Ascending aorta (tissue), 2 donors: ENCODE data around the gene SACM1L. TPM values are rescaled to one million over a fixed set of nuclear protein-coding genes. Genes with fewer than 3 reads are reported as not detected.
A peak's percentile ranks its signal among the peaks of the same experiment; 100 is the strongest.

ENCODE experiments used
- DNase-seq, 2 donors: peaks; one replicate each; pipeline ENCODE4 v3.0.0-alpha.2; 2019; ENCODE audit warnings: low spot score in 2 of 2
- H3K27ac ChIP-seq, 2 donors: fragments of 200-600 bp; sonication (generic); one replicate each; pipeline ENCODE4 v1.5.1; 2016 to 2017; ENCODE audit warnings: mild to moderate bottlenecking in 1 of 2
- H3K27me3 ChIP-seq: fragments of 200-600 bp; sonication (generic); one replicate; pipeline ENCODE4 v1.5.1; 2017
- H3K36me3 ChIP-seq, 2 donors: fragments of 200-600 bp; sonication (generic); one replicate each; pipeline ENCODE4 v1.5.1; 2016
- H3K4me1 ChIP-seq, 2 donors: fragments of 200-600 bp; sonication (generic); one replicate each; pipeline ENCODE4 v1.5.1; 2016 to 2017; ENCODE audit warnings: mild to moderate bottlenecking in 1 of 2
- H3K4me3 ChIP-seq, 2 donors: fragments of 200-600 bp; sonication (generic); one replicate each; pipeline ENCODE4 v1.5.1; 2016 to 2017; ENCODE audit warnings: mild to moderate bottlenecking in 1 of 2
- H3K9me3 ChIP-seq, 2 donors: fragments of 200-600 bp; sonication (generic); one replicate each; pipeline ENCODE4 v1.5.1; 2016
- CTCF ChIP-seq, 3 experiments: fragments of 200-600 bp in 2 of 3; fragments of 450-650 bp in 1 of 3; sonication (generic) in 2 of 3; IDR thresholded peaks; one replicate each; pipeline ENCODE4 v1.5.1; 2016 to 2019; ENCODE audit warnings: antibody characterized with exemption in 3 of 3, mild to moderate bottlenecking in 1 of 3, moderate library complexity in 1 of 3
- intact Hi-C: fragments of 100-400 bp; cut with DNase I; formaldehyde crosslinking; loops from one replicate; pipeline ENCODE4 v1.15.1; 2023
- total RNA-seq: library from RNA; depleted of rRNA; stranded (reverse); fragments of >200 nt; gene quantifications from one replicate; pipeline ENCODE4 v1.1.0, GENCODE V29; 2016

The SACM1L gene
- total RNA-seq, 1 donor from 2014 or later = 7.2 TPM

DNA sequence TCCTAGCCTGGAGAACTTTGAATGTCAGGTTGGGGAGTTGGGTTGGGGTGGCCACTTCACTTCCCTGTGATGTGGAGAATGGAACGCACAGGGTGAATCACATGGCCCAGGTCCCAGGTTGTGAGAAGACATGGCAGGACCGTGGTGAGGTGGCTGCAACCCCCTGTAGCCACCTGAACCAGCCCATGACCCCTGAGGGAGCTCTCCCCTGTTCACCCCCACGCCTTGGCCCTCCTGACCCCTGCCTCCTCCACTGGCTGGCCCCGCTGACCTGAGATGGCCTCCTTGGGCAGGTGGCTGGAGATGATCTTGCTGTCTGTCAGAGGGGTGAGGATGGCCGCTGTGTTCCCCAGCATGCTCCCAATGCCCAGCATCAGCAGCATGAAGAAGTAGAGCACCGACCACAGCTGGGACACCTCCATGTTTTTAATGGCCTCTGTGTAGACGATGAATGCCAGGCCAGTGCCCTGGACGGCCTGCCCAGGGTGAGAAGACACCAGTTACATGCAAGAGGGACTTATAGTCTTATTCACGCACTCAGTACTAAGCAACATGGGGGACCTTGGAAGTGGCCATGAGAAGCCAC lies 76.2 kb downstream of the SACM1L start:
- Histone ChIP-seq H3K9me3 (no peaks in the 10 kb centered on the region), H3K27ac (no peak overlapping the region), H3K36me3 (no peaks in the 10 kb centered on the region), H3K27me3 (no peaks in the 10 kb centered on the region), H3K4me3 (no peak overlapping the region), H3K4me1 (no peaks in the 10 kb centered on the region)
- DNase-seq = peak in 1 of 2 donors; percentile 55
- intact Hi-C loops = no loop called here
- TF ChIP-seq CTCF (IDR thresholded peaks at IDR 0.05) = no peak

DNA sequence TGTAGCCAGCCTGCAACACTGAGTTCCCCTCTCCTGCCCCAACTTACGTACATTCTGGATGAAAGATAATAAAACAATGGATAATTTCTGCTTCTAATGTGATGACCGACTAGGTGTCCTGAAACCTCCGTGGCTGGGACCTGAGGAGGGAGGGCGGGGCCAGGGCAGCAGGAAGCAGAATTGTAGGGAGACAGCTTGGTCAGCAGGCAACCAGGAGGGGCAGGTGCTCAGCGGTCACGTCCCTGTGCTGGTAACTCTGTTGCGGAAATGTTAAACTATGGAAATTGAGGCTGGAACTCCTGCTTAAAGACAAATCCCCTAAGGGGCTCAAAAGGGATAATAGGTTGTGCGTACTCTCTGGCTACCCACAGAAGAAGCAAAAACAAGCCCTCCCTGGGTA lies 76.8 kb downstream of the SACM1L start:
- no peak for TF ChIP-seq CTCF (IDR thresholded peaks at IDR 0.05)
- Histone ChIP-seq H3K27me3 (no peaks in the 10 kb centered on the region), H3K9me3 (no peaks in the 10 kb centered on the region), H3K4me3 (no peak overlapping the region), H3K27ac (no peak overlapping the region), H3K4me1 (no peaks in the 10 kb centered on the region), H3K36me3 (no peaks in the 10 kb centered on the region)
- DNase-seq = peak in 1 of 2 donors; percentile 35
- intact Hi-C loops = no loop called here

- Histone ChIP-seq H3K27me3 (no peaks in the 10 kb centered on the region), H3K4me1 (no peaks in the 10 kb centered on the region), H3K4me3 (no peak overlapping the region), H3K27ac (no peak overlapping the region), H3K36me3 (no peaks in the 10 kb centered on the region), H3K9me3 (no peaks in the 10 kb centered on the region)
- DNase-seq = peak in 1 of 2 donors; percentile 48
- intact Hi-C loops = no loop called here
- no peak for TF ChIP-seq CTCF (IDR thresholded peaks at IDR 0.05)
These were observed 82.1 kb downstream of the SACM1L start for GRCh38 chr3:45771166-45771775.

- no peak overlapping the region for H3K27ac ChIP-seq
- no peaks in the 10 kb centered on the region for H3K36me3 ChIP-seq
- H3K9me3 ChIP-seq = no peaks in the 10 kb centered on the region
- no peaks in the 10 kb centered on the region for H3K4me1 ChIP-seq
- no peaks in the 10 kb centered on the region for H3K27me3 ChIP-seq
- H3K4me3 ChIP-seq = no peak overlapping the region
- TF ChIP-seq CTCF (IDR thresholded peaks at IDR 0.05) = no peak
- intact Hi-C loops = no loop called here
- peak in 1 of 2 donors; percentile 30 for DNase-seq
These were observed 82.6 kb downstream of the SACM1L start for GRCh38 chr3:45771831-45772230.

GRCh38 chr3:45772341-45773035 lies 83.3 kb downstream of the SACM1L start:
- intact Hi-C loops = no loop called here
- Histone ChIP-seq H3K9me3 (no peaks in the 10 kb centered on the region), H3K27me3 (no peaks in the 10 kb centered on the region), H3K36me3 (no peaks in the 10 kb centered on the region), H3K4me1 (no peaks in the 10 kb centered on the region), H3K27ac (no peak overlapping the region), H3K4me3 (no peak overlapping the region)
- DNase-seq = peak in 1 of 2 donors; percentile 52
- no peak for TF ChIP-seq CTCF (IDR thresholded peaks at IDR 0.05)
